ENCODE data around the gene NAGPA.
"Not testable (repeated sequence)": the region's sequence is repeated elsewhere in the genome, so short reads cannot be mapped to it uniquely, and the experiment has no call there.

Gene NAGPA

DNA sequence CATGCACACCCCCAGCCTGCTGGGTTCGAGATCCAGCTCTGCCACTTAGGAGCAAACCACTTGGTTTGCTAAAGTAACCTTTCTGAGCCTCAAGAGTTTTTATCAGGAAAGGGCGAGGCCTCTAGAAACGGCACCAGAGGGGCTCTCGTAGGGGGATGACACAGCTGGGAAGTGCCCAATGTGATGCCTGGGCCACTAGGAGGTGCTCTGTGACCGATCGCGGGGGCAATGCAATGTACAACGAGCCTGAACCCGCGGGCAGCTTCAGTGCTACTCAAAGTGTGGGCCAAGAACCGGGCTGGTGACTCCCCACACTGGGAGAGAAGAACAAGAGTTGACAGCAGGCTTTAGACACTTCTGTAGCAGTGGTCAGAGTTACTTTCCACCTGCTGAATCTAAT, 22.6 kb upstream of the NAGPA start:
- Histone ChIP-seq H3K36me3 (no peaks in the 10 kb centered on the region), H3K9me3 (no peaks in the 10 kb centered on the region), H3K27ac (no peak overlapping the region), H3K4me3 (no peak overlapping the region), H3K4me1 (no peaks in the 10 kb centered on the region), H3K27me3 (peaks cover 0 to 20% of the 10 kb centered on the region in 2 donors)
- TF ChIP-seq, protein P1, sequence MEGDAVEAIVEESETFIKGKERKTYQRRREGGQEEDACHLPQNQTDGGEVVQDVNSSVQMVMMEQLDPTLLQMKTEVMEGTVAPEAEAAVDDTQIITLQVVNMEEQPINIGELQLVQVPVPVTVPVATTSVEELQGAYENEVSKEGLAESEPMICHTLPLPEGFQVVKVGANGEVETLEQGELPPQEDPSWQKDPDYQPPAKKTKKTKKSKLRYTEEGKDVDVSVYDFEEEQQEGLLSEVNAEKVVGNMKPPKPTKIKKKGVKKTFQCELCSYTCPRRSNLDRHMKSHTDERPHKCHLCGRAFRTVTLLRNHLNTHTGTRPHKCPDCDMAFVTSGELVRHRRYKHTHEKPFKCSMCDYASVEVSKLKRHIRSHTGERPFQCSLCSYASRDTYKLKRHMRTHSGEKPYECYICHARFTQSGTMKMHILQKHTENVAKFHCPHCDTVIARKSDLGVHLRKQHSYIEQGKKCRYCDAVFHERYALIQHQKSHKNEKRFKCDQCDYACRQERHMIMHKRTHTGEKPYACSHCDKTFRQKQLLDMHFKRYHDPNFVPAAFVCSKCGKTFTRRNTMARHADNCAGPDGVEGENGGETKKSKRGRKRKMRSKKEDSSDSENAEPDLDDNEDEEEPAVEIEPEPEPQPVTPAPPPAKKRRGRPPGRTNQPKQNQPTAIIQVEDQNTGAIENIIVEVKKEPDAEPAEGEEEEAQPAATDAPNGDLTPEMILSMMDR (IDR thresholded peaks at IDR 0.05): no peak
- DNase-seq: no peak
- intact Hi-C loops (cut with DNase I; ENCODE audit: low total_unique reads): no loop called here

DNA sequence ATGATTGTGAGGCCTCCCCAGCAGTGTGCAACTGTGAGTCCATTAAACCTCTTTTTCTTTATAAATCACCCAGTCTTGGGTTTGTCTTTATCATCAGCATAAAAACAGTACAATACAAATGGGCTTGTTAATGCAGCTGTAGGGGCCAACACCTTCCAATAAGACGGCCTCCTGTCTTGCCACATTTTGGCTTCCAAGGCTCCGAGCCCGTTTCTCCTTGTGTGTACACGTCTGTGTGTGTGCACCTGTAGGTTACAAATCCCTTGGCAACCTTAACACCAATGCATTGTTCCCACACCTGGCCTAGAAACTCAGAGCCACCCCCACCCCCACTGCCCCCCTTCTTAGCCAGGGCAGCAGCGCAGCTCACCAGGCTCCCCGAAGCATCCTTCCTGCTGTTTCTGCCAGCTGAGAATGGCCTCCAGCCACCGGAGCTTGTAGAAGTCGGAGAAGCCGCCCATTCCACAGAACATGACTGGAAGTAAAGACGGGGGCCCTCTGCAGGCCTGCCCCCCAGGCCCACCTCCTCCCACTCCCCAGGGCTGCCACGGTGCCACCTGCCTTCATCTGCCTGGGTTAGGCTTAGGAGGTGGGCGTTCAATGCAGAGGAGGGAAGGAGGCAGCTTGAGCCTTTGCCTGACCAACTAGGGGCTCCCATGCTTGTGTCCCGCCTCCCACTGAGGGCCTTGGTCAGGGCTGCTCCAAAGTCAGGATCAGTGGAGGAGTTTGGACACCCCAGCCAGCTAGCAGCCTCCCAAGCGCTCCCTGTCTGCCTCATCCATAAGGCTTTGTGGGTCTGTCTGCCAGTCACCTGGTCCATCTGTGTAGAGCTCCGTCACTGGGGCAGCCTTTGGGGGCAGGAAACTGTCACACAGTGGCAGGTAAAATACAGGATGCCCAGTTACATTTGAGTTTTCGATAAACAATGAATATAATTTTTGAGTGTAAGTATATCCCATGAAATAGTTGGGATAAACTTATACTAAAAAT, 21.4 kb upstream of the NAGPA start:
- H3K36me3 ChIP-seq: no peaks in the 10 kb centered on the region
- H3K4me1 ChIP-seq: no peaks in the 10 kb centered on the region
- DNase-seq: no peak
- intact Hi-C loops (cut with DNase I; ENCODE audit: low total_unique reads): no loop called here
- no peaks in the 10 kb centered on the region for H3K9me3 ChIP-seq
- H3K27me3 ChIP-seq: peaks cover 0 to 16% of the 10 kb centered on the region in 2 donors
- H3K4me3 ChIP-seq: no peak overlapping the region
- TF ChIP-seq, protein P1 (IDR thresholded peaks at IDR 0.05): no peak
- no peak overlapping the region for H3K27ac ChIP-seq

DNA sequence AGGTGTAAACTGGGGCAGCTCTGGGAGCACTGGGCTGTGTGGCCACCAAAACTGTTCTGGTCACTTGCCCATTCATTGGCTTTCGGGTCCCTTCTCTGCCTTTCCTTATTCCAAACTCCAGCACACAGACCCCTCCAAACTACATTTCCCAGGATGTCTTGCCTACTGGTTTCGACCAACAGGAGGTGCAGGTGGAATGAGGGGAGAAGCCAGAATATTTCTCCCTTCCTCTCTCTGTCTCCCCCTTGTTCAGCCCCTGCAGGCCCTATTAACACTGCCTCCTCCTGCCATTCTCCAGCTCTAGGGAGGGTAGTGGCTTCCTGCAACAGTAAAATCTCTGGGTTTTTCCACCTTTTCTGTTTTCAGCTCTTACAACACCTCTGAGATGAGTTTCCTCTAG, 13.2 kb upstream of the NAGPA start:
- DNase-seq: no peak
- no peaks in the 10 kb centered on the region for H3K9me3 ChIP-seq

DNA sequence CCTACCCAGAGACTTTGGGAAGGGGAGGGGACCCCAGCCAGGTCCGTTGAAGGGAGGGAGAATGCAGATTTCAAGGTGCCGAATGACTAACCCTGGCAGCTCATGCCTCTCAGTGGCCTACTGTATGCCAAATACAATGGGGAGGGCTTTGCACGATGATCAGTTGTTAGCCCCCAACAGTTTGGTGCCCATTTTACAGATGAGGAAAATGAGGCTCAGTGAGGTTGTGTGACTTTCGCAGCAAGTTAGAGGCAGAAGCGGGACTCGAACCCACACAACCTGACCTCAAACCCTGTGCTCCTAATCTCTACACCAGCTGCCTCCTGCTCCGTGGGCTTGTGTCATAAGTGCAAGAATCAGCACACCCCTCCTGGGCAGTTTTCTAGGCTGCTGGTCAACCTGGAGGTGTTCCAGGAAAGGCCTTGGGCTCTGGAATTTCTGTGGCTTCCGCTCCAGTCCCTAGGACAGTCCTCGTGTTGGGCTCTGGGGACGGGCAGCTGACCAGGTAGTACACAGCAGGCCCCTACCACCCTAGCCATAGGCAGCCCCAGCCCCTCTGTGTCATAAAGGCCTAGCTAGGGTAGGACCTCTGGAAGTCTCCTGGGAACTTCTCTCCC, 11.9 kb upstream of the NAGPA start:
- TF ChIP-seq, protein P1 (IDR thresholded peaks at IDR 0.05): no peak
- Histone ChIP-seq H3K9me3 (no peaks in the 10 kb centered on the region), H3K36me3 (no peaks in the 10 kb centered on the region), H3K4me1 (no peaks in the 10 kb centered on the region), H3K27me3 (no peaks in the 10 kb centered on the region), H3K4me3 (no peak overlapping the region), H3K27ac (no peak overlapping the region)
- DNase-seq: no peak
- intact Hi-C loops (cut with DNase I; ENCODE audit: low total_unique reads): no loop called here

More for the DNA sequence above, 13.2 kb upstream of the NAGPA start:
- Histone ChIP-seq H3K4me1 (no peaks in the 10 kb centered on the region), H3K4me3 (no peak overlapping the region), H3K36me3 (no peaks in the 10 kb centered on the region), H3K27ac (no peak overlapping the region), H3K27me3 (no peaks in the 10 kb centered on the region)
- intact Hi-C loops (cut with DNase I; ENCODE audit: low total_unique reads): no loop called here
- TF ChIP-seq, protein P1 (IDR thresholded peaks at IDR 0.05): no peak

DNA sequence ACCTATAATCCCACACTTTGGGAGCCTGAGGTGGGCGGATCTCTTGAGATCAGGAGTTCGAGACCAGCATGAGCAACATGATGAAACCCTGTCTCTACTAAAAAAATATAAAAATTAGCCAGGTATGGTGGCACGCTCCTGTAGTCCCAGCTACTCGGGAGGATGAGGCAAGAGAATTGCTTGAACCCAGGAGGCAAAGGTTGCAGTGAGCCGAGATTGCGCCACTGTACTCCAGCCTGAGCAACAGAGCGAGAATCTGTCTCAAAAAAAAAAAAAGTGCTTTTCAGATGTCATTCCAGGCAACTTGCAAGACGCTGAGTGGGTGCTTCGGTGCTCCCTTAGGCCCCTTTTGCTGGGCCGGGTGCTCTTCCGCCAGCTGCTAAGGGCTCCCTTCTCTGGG, 10.8 kb upstream of the NAGPA start:
- intact Hi-C loops (cut with DNase I; ENCODE audit: low total_unique reads); H3K9me3 ChIP-seq; H3K27ac ChIP-seq; H3K4me1 ChIP-seq; H3K27me3 ChIP-seq; DNase-seq; H3K4me3 ChIP-seq; H3K36me3 ChIP-seq: not testable (repeated sequence)

DNA sequence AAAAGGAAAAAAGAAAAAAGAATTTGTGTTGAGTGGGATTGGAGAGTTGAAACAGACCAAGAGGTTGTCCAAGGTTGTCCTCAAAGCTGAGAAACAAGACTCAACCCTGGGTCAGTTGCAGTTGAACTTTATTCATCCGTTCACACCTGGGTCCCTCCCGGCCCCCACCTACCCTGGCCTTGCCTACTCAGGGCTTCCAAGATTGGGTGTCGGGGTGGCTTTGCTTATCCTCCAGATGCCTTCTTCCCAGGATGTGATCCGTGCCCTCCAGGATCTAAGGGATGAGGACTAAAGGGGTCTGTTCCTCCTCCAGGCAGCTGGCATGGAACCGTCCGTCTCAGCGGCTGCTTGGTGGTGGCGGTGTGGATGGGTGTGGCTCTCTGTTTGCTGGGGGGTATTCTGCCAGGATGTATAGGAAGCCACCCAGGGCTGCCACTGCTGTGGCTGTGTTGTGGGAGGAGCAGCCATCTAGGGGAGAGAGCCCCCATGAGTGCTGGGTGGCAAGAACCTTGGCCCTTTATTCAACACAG, 10.3 kb upstream of the NAGPA start:
- DNase-seq: no peak

More for the DNA sequence above, 10.3 kb upstream of the NAGPA start:
- TF ChIP-seq, protein P1 (IDR thresholded peaks at IDR 0.05): no peak
- H3K4me1 ChIP-seq: no peaks in the 10 kb centered on the region
- H3K36me3 ChIP-seq: no peaks in the 10 kb centered on the region
- no peak overlapping the region for H3K4me3 ChIP-seq
- no peaks in the 10 kb centered on the region for H3K9me3 ChIP-seq
- intact Hi-C loops (cut with DNase I; ENCODE audit: low total_unique reads): no loop called here
- H3K27me3 ChIP-seq: no peaks in the 10 kb centered on the region
- H3K27ac ChIP-seq: no peak overlapping the region

Measured in tibial artery (tissue), 4 donors.